OCI-LY7 (cell line): ENCODE measurements around the gene QRFP. TPM values are rescaled to one million over a fixed set of nuclear protein-coding genes. Genes with fewer than 3 reads are reported as not detected.

Experiments
- BruUV-seq: library from RNA; stranded (reverse); fragments of 400-500 nt; replicated peaks from 2 replicates; lab custom pipeline; 2021; lab: Mats Ljungman, UMichigan
- CTCF ChIA-PET: fragments of 300-600 bp; sonication (Branson Sonifier 250); formaldehyde crosslinking; loops from one replicate; lab custom pipeline; 2022; ENCODE audit warnings: antibody characterized with exemption; ENCODE audit not compliant: unreplicated experiment; lab: Charles Lee
- POLR2A ChIA-PET: fragments of 300-600 bp; sonication (Branson Sonifier 250); formaldehyde crosslinking; loops from one replicate; lab custom pipeline; 2022; ENCODE audit warnings: antibody characterized with exemption; lab: Charles Lee
- DNase-seq: peaks from one replicate; pipeline ENCODE4 v3.0.0-alpha.2; 2015; ENCODE audit warnings: low spot score
- H2AFZ ChIP-seq: fragments of 200-600 bp; sonication (generic), shearing (Covaris generic); 2 replicates; pipeline ENCODE4 v1.6.1; 2014; ENCODE audit warnings: mild to moderate bottlenecking, antibody characterized with exemption, low read length, moderate library complexity
- H3K27ac ChIP-seq: fragments of 200-600 bp; sonication (generic); 2 replicates; pipeline ENCODE4 v1.5.1; 2014; ENCODE audit warnings: mixed run types, low read depth, mild to moderate bottlenecking, moderate library complexity, low read length, inconsistent platforms; ENCODE audit not compliant: poor library complexity, severe bottlenecking
- H3K36me3 ChIP-seq: fragments of 200-600 bp; sonication (generic); 2 replicates; pipeline ENCODE4 v1.6.1; 2014; ENCODE audit warnings: mild to moderate bottlenecking, antibody characterized with exemption, low read length, moderate library complexity, mixed read lengths; ENCODE audit not compliant: insufficient read depth
- H3K4me1 ChIP-seq: fragments of 200-600 bp; sonication (generic); 2 replicates; pipeline ENCODE4 v1.5.1; 2014; ENCODE audit warnings: mild to moderate bottlenecking, low read length; ENCODE audit not compliant: insufficient read depth, poor library complexity, severe bottlenecking
- H3K4me2 ChIP-seq: fragments of 200-600 bp; sonication (generic); 2 replicates; pipeline ENCODE4 v1.6.1; 2014; ENCODE audit warnings: mild to moderate bottlenecking, low read length
- H3K4me3 ChIP-seq: fragments of 200-600 bp; sonication (generic); 2 replicates; pipeline ENCODE4 v1.5.1; 2014; ENCODE audit warnings: mild to moderate bottlenecking, low read depth, low read length; ENCODE audit not compliant: poor library complexity, severe bottlenecking
- H3K79me2 ChIP-seq: fragments of 200-600 bp; sonication (generic); 2 replicates; pipeline ENCODE4 v1.6.1; 2016; ENCODE audit warnings: low read depth, mild to moderate bottlenecking, low read length, moderate library complexity, mixed read lengths; ENCODE audit not compliant: insufficient read depth
- H3K9me2 ChIP-seq: fragments of 200-600 bp; sonication (generic); 2 replicates; pipeline ENCODE4 v1.6.1; 2016; ENCODE audit warnings: mild to moderate bottlenecking, low read length, mixed read lengths; ENCODE audit not compliant: insufficient read depth
- H3K9me3 ChIP-seq: fragments of 200-600 bp; sonication (generic); 2 replicates; pipeline ENCODE4 v1.6.1; 2014; ENCODE audit warnings: mild to moderate bottlenecking, mixed run types, low read length, mixed read lengths
- H4K20me1 ChIP-seq: fragments of 200-600 bp; sonication (generic); 2 replicates; pipeline ENCODE4 v1.6.1; 2014; ENCODE audit warnings: mild to moderate bottlenecking, antibody characterized with exemption, low read length, moderate library complexity, mixed read lengths; ENCODE audit not compliant: insufficient read depth
- CTCF ChIP-seq: fragments of 200-600 bp; sonication (generic); conservative IDR thresholded peaks from 2 replicates; pipeline ENCODE4 v1.5.1; 2014; ENCODE audit warnings: mild to moderate bottlenecking, antibody characterized with exemption, low read length, moderate library complexity, mixed read lengths
- EZH2phosphoT487 ChIP-seq: fragments of 200-600 bp; sonication (generic); IDR thresholded peaks from 2 replicates; pipeline ENCODE4 v1.6.1; 2018; ENCODE audit warnings: low read depth, borderline replicate concordance, mild to moderate bottlenecking, mixed run types, antibody characterized with exemption, low read length, moderate library complexity, mixed read lengths
- intact Hi-C: fragments of 100-400 bp; cut with micrococcal nuclease; formaldehyde crosslinking; loops from one replicate; pipeline ENCODE4 v1.10.0; 2022; ENCODE audit not compliant: unreplicated experiment
- total RNA-seq, 2 experiments: library from RNA; depleted of rRNA in 1 of 2; stranded (reverse); fragments of >200 nt in 1 of 2; shearing (Covaris generic) in 1 of 2; gene quantifications; 2 replicates each; pipeline ENCODE4 v1.2.3, GENCODE V29; 2014 to 2022

QRFP gene
- total RNA-seq, 2 experiments from 2014 or later: not detected

GRCh38 chr9:130921300-130921988 lies 24.8 kb upstream of the QRFP start:
- DNase-seq: no peak
- Histone ChIP-seq H3K79me2 (no peaks in the 10 kb centered on the region), H3K4me3 (no peak overlapping the region), H3K27ac (no peak overlapping the region), H3K9me3 (no peaks in the 10 kb centered on the region), H3K4me2 (no peak overlapping the region), H4K20me1 (no peaks in the 10 kb centered on the region), H3K36me3 (no peaks in the 10 kb centered on the region), H2AFZ (no peak overlapping the region), H3K9me2 (no peaks in the 10 kb centered on the region), H3K4me1 (no peaks in the 10 kb centered on the region)
- TF ChIP-seq CTCF: no peak
- no peak for TF ChIP-seq EZH2phosphoT487
- ChIA-PET CTCF (no interaction called here), POLR2A (no interaction called here)
- intact Hi-C loops: no loop called here
- no TSS peak for BruUV-seq

GRCh38 chr9:130920762-130921299 lies 24.2 kb upstream of the QRFP start:
- H3K9me3 ChIP-seq: no peaks in the 10 kb centered on the region
- intact Hi-C loops: no loop called here
- no peak overlapping the region for H3K27ac ChIP-seq
- H3K9me2 ChIP-seq: no peaks in the 10 kb centered on the region
- BruUV-seq: no TSS peak
- ChIA-PET CTCF (no interaction called here), POLR2A (no interaction called here)
- H3K36me3 ChIP-seq: no peaks in the 10 kb centered on the region
- no peak overlapping the region for H3K4me2 ChIP-seq
- no peaks in the 10 kb centered on the region for H4K20me1 ChIP-seq
- TF ChIP-seq CTCF: no peak
- TF ChIP-seq EZH2phosphoT487: no peak
- no peaks in the 10 kb centered on the region for H3K4me1 ChIP-seq
- no peak overlapping the region for H3K4me3 ChIP-seq
- DNase-seq: no peak
- no peak overlapping the region for H2AFZ ChIP-seq
- no peaks in the 10 kb centered on the region for H3K79me2 ChIP-seq

- Histone ChIP-seq H3K79me2 (no peaks in the 10 kb centered on the region), H3K9me3 (no peaks in the 10 kb centered on the region), H4K20me1 (no peaks in the 10 kb centered on the region), H3K4me2 (no peak overlapping the region), H2AFZ (no peak overlapping the region), H3K4me1 (no peaks in the 10 kb centered on the region), H3K9me2 (no peaks in the 10 kb centered on the region), H3K4me3 (no peak overlapping the region), H3K27ac (no peak overlapping the region), H3K36me3 (no peaks in the 10 kb centered on the region)
- POLR2A ChIA-PET: no interaction called here
- no peak for TF ChIP-seq EZH2phosphoT487
- no peak for TF ChIP-seq CTCF
- BruUV-seq: no TSS peak
- intact Hi-C loops: no loop called here
- DNase-seq: no peak
- CTCF ChIA-PET: no interaction called here
These were observed 23.6 kb upstream of the QRFP start for GRCh38 chr9:130920233-130920632.
